ENCODE results near the gene AIG1.
"Not testable (repeated sequence)": the region's sequence is repeated elsewhere in the genome, so short reads cannot be mapped to it uniquely, and the experiment has no call there.

AIG1 gene

GRCh38 chr6:143299253-143300166 is 238.8 kb downstream of the AIG1 start:
- no peak overlapping the region for H3K4me3 ChIP-seq (ENCODE audit: low read depth, low read length)
- no peaks in the 10 kb centered on the region for H3K4me1 ChIP-seq
- H3K27me3 ChIP-seq, result no peaks in the 10 kb centered on the region
- TF ChIP-seq, protein P1, sequence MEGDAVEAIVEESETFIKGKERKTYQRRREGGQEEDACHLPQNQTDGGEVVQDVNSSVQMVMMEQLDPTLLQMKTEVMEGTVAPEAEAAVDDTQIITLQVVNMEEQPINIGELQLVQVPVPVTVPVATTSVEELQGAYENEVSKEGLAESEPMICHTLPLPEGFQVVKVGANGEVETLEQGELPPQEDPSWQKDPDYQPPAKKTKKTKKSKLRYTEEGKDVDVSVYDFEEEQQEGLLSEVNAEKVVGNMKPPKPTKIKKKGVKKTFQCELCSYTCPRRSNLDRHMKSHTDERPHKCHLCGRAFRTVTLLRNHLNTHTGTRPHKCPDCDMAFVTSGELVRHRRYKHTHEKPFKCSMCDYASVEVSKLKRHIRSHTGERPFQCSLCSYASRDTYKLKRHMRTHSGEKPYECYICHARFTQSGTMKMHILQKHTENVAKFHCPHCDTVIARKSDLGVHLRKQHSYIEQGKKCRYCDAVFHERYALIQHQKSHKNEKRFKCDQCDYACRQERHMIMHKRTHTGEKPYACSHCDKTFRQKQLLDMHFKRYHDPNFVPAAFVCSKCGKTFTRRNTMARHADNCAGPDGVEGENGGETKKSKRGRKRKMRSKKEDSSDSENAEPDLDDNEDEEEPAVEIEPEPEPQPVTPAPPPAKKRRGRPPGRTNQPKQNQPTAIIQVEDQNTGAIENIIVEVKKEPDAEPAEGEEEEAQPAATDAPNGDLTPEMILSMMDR (IDR thresholded peaks at IDR 0.05; ENCODE audit: low read depth, low read length), result no peak
- DNase-seq, result no peak
- H3K36me3 ChIP-seq, result no peaks in the 10 kb centered on the region
- H3K9me3 ChIP-seq, result no peaks in the 10 kb centered on the region

- Histone ChIP-seq H3K9me3 (no peaks in the 10 kb centered on the region), H3K4me3 (ENCODE audit: low read depth, low read length) (no peak overlapping the region), H3K4me1 (no peaks in the 10 kb centered on the region), H3K36me3 (no peaks in the 10 kb centered on the region), H3K27me3 (no peaks in the 10 kb centered on the region)
- no peak for DNase-seq
- TF ChIP-seq, protein P1 (IDR thresholded peaks at IDR 0.05; ENCODE audit: low read depth, low read length), result no peak
These were observed 240.5 kb downstream of the AIG1 start for GRCh38 chr6:143301188-143301587.

GRCh38 chr6:143307760-143308159 is 247.1 kb downstream of the AIG1 start:
- not testable (repeated sequence) for H3K27me3 ChIP-seq; DNase-seq; H3K4me3 ChIP-seq (ENCODE audit: low read depth, low read length); H3K36me3 ChIP-seq; H3K9me3 ChIP-seq; H3K4me1 ChIP-seq

DNA sequence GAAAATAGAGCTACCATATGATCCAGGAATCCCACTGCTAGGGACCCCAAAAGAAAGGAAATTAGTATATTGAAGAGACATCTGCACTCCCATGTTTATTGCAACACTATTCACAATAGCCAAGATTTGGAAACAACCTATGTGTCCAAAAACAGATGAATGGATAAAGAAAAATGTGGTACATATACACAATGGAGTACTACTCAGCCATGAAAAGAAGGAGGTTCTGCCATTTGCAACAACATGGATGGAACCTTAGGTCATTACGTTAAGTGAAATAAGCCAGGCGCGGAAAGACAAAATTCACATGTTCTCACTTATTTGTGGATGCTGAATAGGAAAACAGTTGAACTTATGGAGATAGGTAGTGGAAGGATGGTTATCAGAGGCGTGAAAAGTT is 252.5 kb downstream of the AIG1 start:
- no peaks in the 10 kb centered on the region for H3K36me3 ChIP-seq
- no peaks in the 10 kb centered on the region for H3K9me3 ChIP-seq
- no peaks in the 10 kb centered on the region for H3K4me1 ChIP-seq
- H3K27me3 ChIP-seq, result no peaks in the 10 kb centered on the region
- TF ChIP-seq, protein P1 (IDR thresholded peaks at IDR 0.05; ENCODE audit: low read depth, low read length), result no peak
- H3K4me3 ChIP-seq (ENCODE audit: low read depth, low read length), result no peak overlapping the region
- DNase-seq, result no peak

DNA sequence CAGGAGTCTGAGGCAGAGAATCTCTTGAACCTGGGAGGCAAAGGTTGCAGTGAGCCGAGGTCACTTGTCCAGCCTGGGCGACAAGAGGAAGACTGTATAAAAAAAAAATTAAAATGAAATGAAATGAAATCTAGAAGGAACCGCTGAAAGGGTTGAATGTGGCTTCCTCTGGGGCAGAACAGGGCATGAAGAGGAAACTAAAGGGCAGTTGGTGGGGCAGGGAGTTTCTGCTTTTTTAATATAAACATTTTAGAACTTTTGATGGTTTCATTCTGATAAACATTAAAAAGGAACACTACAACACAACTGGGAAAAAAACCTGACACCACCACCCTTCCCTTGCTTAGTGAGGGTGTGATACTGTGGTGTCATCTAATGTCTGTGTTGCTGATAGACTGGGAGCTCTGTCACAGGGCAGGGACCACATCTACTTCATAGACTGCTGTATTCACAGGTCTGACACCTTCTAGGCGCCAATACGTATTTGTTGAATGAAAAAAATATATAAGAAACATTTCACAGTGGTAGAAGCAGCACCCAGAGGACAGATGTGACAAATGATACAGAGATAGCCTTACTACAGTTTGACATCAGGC is 260.9 kb downstream of the AIG1 start:
- no peak for DNase-seq
- no peaks in the 10 kb centered on the region for H3K36me3 ChIP-seq
- H3K9me3 ChIP-seq, result no peaks in the 10 kb centered on the region
- H3K4me1 ChIP-seq, result no peaks in the 10 kb centered on the region
- no peak overlapping the region for H3K4me3 ChIP-seq (ENCODE audit: low read depth, low read length)
- TF ChIP-seq, protein P1 (IDR thresholded peaks at IDR 0.05; ENCODE audit: low read depth, low read length), result no peak
- no peaks in the 10 kb centered on the region for H3K27me3 ChIP-seq

DNA sequence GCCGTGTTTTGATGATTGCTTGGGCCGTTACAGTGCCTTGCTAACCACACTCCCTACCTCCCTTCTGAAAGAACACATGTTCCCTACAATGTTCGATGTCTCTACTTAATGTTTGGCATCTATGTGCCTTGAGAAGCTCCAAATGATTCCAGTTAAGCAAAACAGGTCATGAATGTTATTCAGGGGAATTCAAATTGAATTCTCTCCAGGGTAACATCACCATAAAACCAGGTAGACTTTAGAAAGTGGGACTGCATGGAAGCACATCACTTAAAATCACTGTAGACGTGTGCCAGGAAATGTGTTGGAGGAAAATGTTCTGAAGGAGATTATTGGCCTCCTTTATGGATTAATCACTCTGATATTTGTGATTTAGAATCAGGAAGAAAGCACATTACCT is 261.7 kb downstream of the AIG1 start:
- no peak for DNase-seq
- no peak overlapping the region for H3K4me3 ChIP-seq (ENCODE audit: low read depth, low read length)
- H3K9me3 ChIP-seq, result no peaks in the 10 kb centered on the region
- no peaks in the 10 kb centered on the region for H3K27me3 ChIP-seq
- TF ChIP-seq, protein P1 (IDR thresholded peaks at IDR 0.05; ENCODE audit: low read depth, low read length), result no peak
- no peaks in the 10 kb centered on the region for H3K4me1 ChIP-seq
- no peaks in the 10 kb centered on the region for H3K36me3 ChIP-seq

Measured in BE2C (cell line).